HepG2 (cell line): ENCODE data around the gene SNX3. TPM values are rescaled to one million over a fixed set of nuclear protein-coding genes. Genes with fewer than 3 reads are reported as not detected.

ENCODE experiments used
- CEBPG ChIP-seq: IDR thresholded peaks from 2 replicates; pipeline ENCODE4 v1.6.1; 2016
- ELK4 ChIP-seq: sonication (generic); formaldehyde crosslinking; IDR thresholded peaks from 2 replicates; pipeline ENCODE4 v1.9.0; 2021; ENCODE audit warnings: missing genetic modification reagents, borderline replicate concordance
- HIVEP1 ChIP-seq: sonication (generic); formaldehyde crosslinking; IDR thresholded peaks from 2 replicates; pipeline ENCODE4 v1.4.0; 2020; ENCODE audit warnings: mild to moderate bottlenecking, missing genetic modification reagents
- KLF16 ChIP-seq, 2 experiments: sonication (generic) in 1 of 2; formaldehyde crosslinking in 1 of 2; IDR thresholded peaks; 2 replicates each; pipeline versions ENCODE4 v1.6.1 to v1.8.0; 2016 to 2023; ENCODE audit warnings: missing genetic modification reagents in 2 of 2, missing compliant biosample characterization in 1 of 2
- NFKB2 ChIP-seq: sonication (generic); formaldehyde crosslinking; IDR thresholded peaks from 2 replicates; pipeline ENCODE4 v1.4.0; 2020; ENCODE audit warnings: missing genetic modification reagents, borderline replicate concordance
- PLRG1 ChIP-seq: fragments of 450-650 bp; conservative IDR thresholded peaks from 2 replicates; pipeline ENCODE4 v1.6.1; 2016
- PREB ChIP-seq: sonication (generic); formaldehyde crosslinking; IDR thresholded peaks from 2 replicates; pipeline ENCODE4 v1.4.0; 2020; ENCODE audit warnings: missing genetic modification reagents
- RFX1 ChIP-seq: fragments of 450-650 bp; IDR thresholded peaks from 2 replicates; pipeline ENCODE4 v1.6.1; 2017
- SP4 ChIP-seq: sonication (generic); formaldehyde crosslinking; IDR thresholded peaks from 2 replicates; pipeline ENCODE4 v1.8.1; 2023; ENCODE audit warnings: mild to moderate bottlenecking, missing genetic modification reagents
- ZBTB43 ChIP-seq: sonication (generic); formaldehyde crosslinking; conservative IDR thresholded peaks from 2 replicates; pipeline ENCODE4 v1.4.0; 2020; ENCODE audit warnings: missing genetic modification reagents
- ZHX2 ChIP-seq, 2 experiments: sonication (generic) in 1 of 2; formaldehyde crosslinking in 1 of 2; IDR thresholded peaks; 2 replicates each; pipeline versions ENCODE4 v1.6.1 to v1.9.0; 2014 to 2022; ENCODE audit warnings: antibody characterized with exemption in 1 of 2, borderline replicate concordance in 1 of 2, inconsistent platforms in 1 of 2, low read depth in 1 of 2, missing genetic modification reagents in 1 of 2
- ZNF687 ChIP-seq: sonication (generic); formaldehyde crosslinking; IDR thresholded peaks from 2 replicates; pipeline ENCODE4 v1.5.1; 2020; ENCODE audit warnings: mild to moderate bottlenecking, missing genetic modification reagents, moderate library complexity
- ZNF772 ChIP-seq: sonication (generic); formaldehyde crosslinking; IDR thresholded peaks from 2 replicates; pipeline ENCODE4 v1.5.0; 2020; ENCODE audit warnings: mild to moderate bottlenecking, missing genetic modification reagents
- ZNF850 ChIP-seq: sonication (generic); formaldehyde crosslinking; conservative IDR thresholded peaks from 2 replicates; pipeline ENCODE4 v1.9.0; 2021; ENCODE audit warnings: mild to moderate bottlenecking, missing genetic modification reagents
- polyA plus RNA-seq, 8 experiments: library from polyadenylated mRNA; depleted of rRNA in 3 of 8; stranded (reverse) in 7 of 8; unstranded in 1 of 8; fragments of >200 nt; fragmentation: Illumina TruSeq in 4 of 8; extraction: Trizol in 4 of 8; gene quantifications; 2 replicates each; pipeline versions ENCODE4 v1.2.1 to v1.2.3, GENCODE V29; 2011 to 2016; ENCODE audit warnings: low read depth in 4 of 8, missing spikeins in 1 of 8, mixed read lengths in 1 of 8; ENCODE audit not compliant: insufficient read depth in 1 of 8
- total RNA-seq, 5 experiments: library from RNA; depleted of rRNA; stranded (reverse); fragments of >200 nt; fragmentation: Illumina TruSeq; extraction: Trizol; gene quantifications; 2 replicates each; pipeline ENCODE4 v1.2.3, GENCODE V29; 2016; ENCODE audit warnings: low read depth in 1 of 5

Gene SNX3
- total and polyA plus RNA-seq, 2 of the 13 experiments (the other 11 are each of a cell fraction or from before 2014, with no cell fraction given): 84.9 to 226 TPM

GRCh38 chr6:108294727-108295625 lies 34.1 kb upstream of the SNX3 start, which contains the start of gene AFG1L (continued):
- TF ChIP-seq ZNF687 (CRISPR knock-in tag) (peak; percentile 88), PREB (CRISPR knock-in tag) (no peak), SP4 (CRISPR knock-in tag) (peak; percentile 82), ZHX2 (IDR thresholded peaks at IDR 0.05; ENCODE audit: low read depth) (peak; percentile 48; the same call in 1 of the 2 replicates), ZHX2 (CRISPR knock-in tag; IDR thresholded peaks at IDR 0.05; ENCODE audit: borderline replicate concordance) (no peak; the same call in 1 of the 2 replicates), ZNF772 (CRISPR knock-in tag) (peak; percentile 68; the same call in 1 of the 2 replicates), PLRG1 (no peak), ELK4 (CRISPR knock-in tag) (no peak), HIVEP1 (CRISPR knock-in tag) (0 out of 2 replicates have a peak, but pooled peaks have one; percentile 22), KLF16 (CRISPR knock-in tag; IDR thresholded peaks at IDR 0.05) (peak in 1 of 2 experiments; percentile 71; a peak in 1 of 4 replicates), RFX1 (peak; percentile 69), CEBPG (no peak), ZBTB43 (CRISPR knock-in tag) (peak; percentile 59; the same call in 1 of the 2 replicates), ZNF850 (no peak), NFKB2 (CRISPR knock-in tag) (peak; percentile 84; the same call in 1 of the 2 replicates)
